ENCODE results near the gene IL1R2. TPM values are rescaled to one million over a fixed set of nuclear protein-coding genes. Genes with fewer than 3 reads are reported as not detected.

Gene IL1R2
- total and polyA plus RNA-seq, 2 donors (not counting 1 experiment from before 2014, with no cell fraction given), result 0.17 to 0.20 TPM

DNA sequence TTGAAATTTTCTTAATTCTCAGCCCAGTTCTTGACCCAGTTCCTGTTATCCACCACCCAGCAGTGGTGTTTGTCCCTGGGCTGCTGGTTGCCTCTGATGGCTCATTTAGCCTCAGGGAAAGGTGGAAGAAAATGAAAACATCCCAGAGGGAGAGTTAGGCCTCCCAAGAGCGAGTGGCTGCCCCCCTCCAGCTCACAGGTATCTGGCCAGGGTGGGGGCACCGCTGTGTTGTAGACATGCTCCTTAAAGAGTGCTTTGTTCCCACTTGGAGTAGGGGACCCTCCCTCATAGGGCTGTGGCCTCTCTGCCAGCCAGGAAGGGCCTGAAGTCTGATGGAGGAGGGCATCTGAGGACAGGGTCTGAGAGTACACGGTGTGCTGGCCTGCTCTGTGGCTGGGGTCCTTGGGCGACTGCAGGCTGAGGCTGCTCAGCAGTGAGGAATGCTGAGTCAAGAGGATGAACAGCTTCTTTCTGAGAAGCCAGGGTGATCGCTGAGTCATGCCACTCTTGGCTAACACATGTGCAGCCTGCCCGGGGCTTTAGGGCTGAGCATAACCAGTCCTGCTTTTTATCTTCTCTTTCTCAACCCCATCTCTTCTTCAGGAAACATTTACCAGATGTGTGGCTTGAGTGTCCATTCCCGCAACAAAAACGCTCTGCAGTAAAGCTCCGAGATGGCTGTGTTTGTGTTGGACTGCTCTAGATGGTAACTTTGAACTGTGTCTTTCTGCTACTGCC, 72.3 kb downstream of the IL1R2 start:
- Histone ChIP-seq H4K20me1 (ENCODE audit: control insufficient read depth, extremely low read depth, insufficient read depth, low read length) (no peaks in the 10 kb centered on the region), H3K4me1 (ENCODE audit: control insufficient read depth, extremely low read depth, insufficient read depth, low read length) (peaks cover 37% of the 10 kb centered on the region)
- TF ChIP-seq, protein P1, sequence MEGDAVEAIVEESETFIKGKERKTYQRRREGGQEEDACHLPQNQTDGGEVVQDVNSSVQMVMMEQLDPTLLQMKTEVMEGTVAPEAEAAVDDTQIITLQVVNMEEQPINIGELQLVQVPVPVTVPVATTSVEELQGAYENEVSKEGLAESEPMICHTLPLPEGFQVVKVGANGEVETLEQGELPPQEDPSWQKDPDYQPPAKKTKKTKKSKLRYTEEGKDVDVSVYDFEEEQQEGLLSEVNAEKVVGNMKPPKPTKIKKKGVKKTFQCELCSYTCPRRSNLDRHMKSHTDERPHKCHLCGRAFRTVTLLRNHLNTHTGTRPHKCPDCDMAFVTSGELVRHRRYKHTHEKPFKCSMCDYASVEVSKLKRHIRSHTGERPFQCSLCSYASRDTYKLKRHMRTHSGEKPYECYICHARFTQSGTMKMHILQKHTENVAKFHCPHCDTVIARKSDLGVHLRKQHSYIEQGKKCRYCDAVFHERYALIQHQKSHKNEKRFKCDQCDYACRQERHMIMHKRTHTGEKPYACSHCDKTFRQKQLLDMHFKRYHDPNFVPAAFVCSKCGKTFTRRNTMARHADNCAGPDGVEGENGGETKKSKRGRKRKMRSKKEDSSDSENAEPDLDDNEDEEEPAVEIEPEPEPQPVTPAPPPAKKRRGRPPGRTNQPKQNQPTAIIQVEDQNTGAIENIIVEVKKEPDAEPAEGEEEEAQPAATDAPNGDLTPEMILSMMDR (conservative IDR thresholded peaks at IDR 0.05 in 1 of 2, IDR thresholded peaks at IDR 0.05 in 1 of 2; ENCODE audit: low read depth in 1 of 2, low read length in 2 of 2), result no peak
- no peak for TF ChIP-seq EZH2 (IDR thresholded peaks at IDR 0.05; ENCODE audit: low read length, missing control alignments)

DNA sequence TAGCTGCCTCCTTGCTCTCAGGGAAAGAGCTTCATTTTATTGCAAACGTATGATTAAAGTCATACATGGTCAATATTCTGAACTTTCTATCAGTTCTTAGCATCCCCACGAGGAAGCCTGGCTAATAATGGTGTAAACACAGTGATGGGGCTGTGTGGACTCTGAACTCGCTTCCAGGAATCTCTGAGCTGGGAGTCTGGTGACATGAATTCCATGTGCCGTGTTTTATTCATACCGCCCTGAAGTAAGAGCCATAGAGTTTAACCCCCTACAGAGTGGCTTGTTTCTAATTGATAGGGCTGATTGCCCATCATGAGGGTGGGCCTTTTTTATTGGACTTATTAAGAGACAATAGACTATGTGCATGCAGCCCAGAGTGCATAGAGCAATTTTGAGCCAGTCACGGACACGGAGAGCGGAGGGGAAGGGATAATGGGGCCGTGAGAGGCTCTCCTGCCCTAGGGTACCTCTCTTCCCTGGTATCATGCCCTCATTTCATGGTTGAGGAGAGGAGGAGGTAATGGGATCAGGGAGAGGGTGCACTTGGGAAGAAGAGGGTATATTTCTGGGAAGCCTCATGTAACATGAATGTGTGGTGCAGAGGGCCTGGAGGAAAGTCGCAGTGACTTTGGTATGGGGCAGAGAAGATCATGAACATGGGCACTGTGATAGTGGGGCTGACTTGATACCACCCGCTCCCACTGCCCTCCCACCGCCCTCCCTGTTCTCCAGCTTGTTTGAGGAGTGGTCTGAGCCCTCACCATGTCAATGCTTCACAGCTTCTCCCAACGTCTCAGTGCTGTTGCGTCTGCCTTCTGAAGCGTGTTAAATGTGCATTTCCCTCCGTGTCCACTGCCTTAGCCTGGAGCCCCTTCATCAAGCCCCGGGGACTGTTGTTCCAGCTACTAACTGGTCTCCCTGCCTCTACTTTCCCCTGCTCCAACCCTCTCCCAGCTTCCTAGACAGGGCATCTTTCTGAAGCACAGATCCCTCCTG, 73.2 kb downstream of the IL1R2 start:
- Histone ChIP-seq H3K9me3 (ENCODE audit: control insufficient read depth, insufficient read depth, low read depth, low read length) (no peaks in the 10 kb centered on the region), H3K79me2 (ENCODE audit: control insufficient read depth, insufficient read depth, low read length) (no peaks in the 10 kb centered on the region), H3K9ac (ENCODE audit: insufficient read depth, low read length) (peak overlapping the region; percentile 70), H3K27ac (ENCODE audit: insufficient read depth, low read length) (peak overlapping the region; percentile 98), H2AFZ (ENCODE audit: low read length) (no peak overlapping the region), H4K20me1 (ENCODE audit: control insufficient read depth, extremely low read depth, insufficient read depth, low read length) (no peaks in the 10 kb centered on the region), H3K4me2 (ENCODE audit: extremely low read depth, insufficient read depth, low read length) (peak overlapping the region; percentile 86), H3K4me3 (replicated peaks in 1 of 4; ENCODE audit: control extremely low read depth in 1 of 4, insufficient read depth in 1 of 4, low read depth in 3 of 4, low read length in 4 of 4) (peak overlapping the region; percentile 14 to 37 (median 26)), H3K27me3 (ENCODE audit: control insufficient read depth, insufficient read depth, low read length) (no peaks in the 10 kb centered on the region), H3K36me3 (ENCODE audit: control insufficient read depth, insufficient read depth, low read length) (no peaks in the 10 kb centered on the region), H3K4me1 (ENCODE audit: control insufficient read depth, extremely low read depth, insufficient read depth, low read length) (peaks cover 39% of the 10 kb centered on the region)
- DNase-seq (ENCODE audit: low read depth in 2 of 2), result peak in 1 of 2 donors; percentile 77
- TF ChIP-seq, protein P1 (conservative IDR thresholded peaks at IDR 0.05 in 1 of 2, IDR thresholded peaks at IDR 0.05 in 1 of 2; ENCODE audit: low read depth in 1 of 2, low read length in 2 of 2), result no peak
- TF ChIP-seq EZH2 (IDR thresholded peaks at IDR 0.05; ENCODE audit: low read length, missing control alignments), result no peak

More for the DNA sequence above, 72.3 kb downstream of the IL1R2 start:
- Histone ChIP-seq H3K4me3 (replicated peaks in 1 of 4; ENCODE audit: control extremely low read depth in 1 of 4, insufficient read depth in 1 of 4, low read depth in 3 of 4, low read length in 4 of 4) (peak overlapping the region; percentile 14 to 37 (median 26)), H3K27me3 (ENCODE audit: control insufficient read depth, insufficient read depth, low read length) (no peaks in the 10 kb centered on the region), H3K36me3 (ENCODE audit: control insufficient read depth, insufficient read depth, low read length) (no peaks in the 10 kb centered on the region), H3K9me3 (ENCODE audit: control insufficient read depth, insufficient read depth, low read depth, low read length) (no peaks in the 10 kb centered on the region), H3K4me2 (ENCODE audit: extremely low read depth, insufficient read depth, low read length) (peak overlapping the region; percentile 86), H3K9ac (ENCODE audit: insufficient read depth, low read length) (peak overlapping the region; percentile 73), H3K79me2 (ENCODE audit: control insufficient read depth, insufficient read depth, low read length) (no peaks in the 10 kb centered on the region), H3K27ac (ENCODE audit: insufficient read depth, low read length) (peak overlapping the region; percentile 98), H2AFZ (ENCODE audit: low read length) (no peak overlapping the region)
- peak; percentile 99 for DNase-seq (ENCODE audit: low read depth in 2 of 2)
